GM21515 (cell line): ENCODE data around the gene BIRC6.
A peak's percentile ranks its signal among the peaks of the same experiment; 100 is the strongest.
"Not testable (repeated sequence)": the region's sequence is repeated elsewhere in the genome, so short reads cannot be mapped to it uniquely, and the experiment has no call there.

Experiments
- ATAC-seq: cut with Tn5 transposase; IDR thresholded peaks from one replicate; pipeline ENCODE4 v1.9.1; 2021; ENCODE audit not compliant: unreplicated experiment

Gene BIRC6

GRCh38 chr2:32498306-32498705 lies 141.5 kb downstream of the BIRC6 start:
- no peak for ATAC-seq

- no peak for ATAC-seq
Observed at GRCh38 chr2:32502941-32503340, 146.1 kb downstream of the BIRC6 start.

GRCh38 chr2:32504877-32505478 lies 148.2 kb downstream of the BIRC6 start:
- no peak for ATAC-seq

- no peak for ATAC-seq
Observed at GRCh38 chr2:32506446-32506845, 149.6 kb downstream of the BIRC6 start.

- no peak for ATAC-seq
Observed at GRCh38 chr2:32514946-32515345, 158.1 kb downstream of the BIRC6 start.

GRCh38 chr2:32516567-32516966 lies 159.7 kb downstream of the BIRC6 start:
- no peak for ATAC-seq

- no peak for ATAC-seq
Observed at GRCh38 chr2:32522770-32523169, 165.9 kb downstream of the BIRC6 start.

GRCh38 chr2:32523686-32524085 lies 166.9 kb downstream of the BIRC6 start:
- no peak for ATAC-seq

GRCh38 chr2:32532341-32532740 lies 175.5 kb downstream of the BIRC6 start:
- no peak for ATAC-seq

- ATAC-seq, result no peak
Observed at GRCh38 chr2:32532961-32533360, 176.1 kb downstream of the BIRC6 start.

GRCh38 chr2:32534831-32535230 lies 178.0 kb downstream of the BIRC6 start:
- ATAC-seq, result no peak

GRCh38 chr2:32538735-32539134 lies 181.9 kb downstream of the BIRC6 start:
- no peak for ATAC-seq

GRCh38 chr2:32552483-32552882 lies 195.7 kb downstream of the BIRC6 start:
- ATAC-seq, result not testable (repeated sequence)

GRCh38 chr2:32553829-32554432 lies 197.1 kb downstream of the BIRC6 start:
- ATAC-seq, result no peak

GRCh38 chr2:32558492-32558891 lies 201.7 kb downstream of the BIRC6 start:
- ATAC-seq, result no peak

GRCh38 chr2:32559136-32559535 lies 202.3 kb downstream of the BIRC6 start:
- ATAC-seq, result no peak

GRCh38 chr2:32562906-32563305 lies 206.1 kb downstream of the BIRC6 start:
- no peak for ATAC-seq

GRCh38 chr2:32564417-32565035 lies 207.7 kb downstream of the BIRC6 start:
- ATAC-seq, result no peak

GRCh38 chr2:32565902-32566301 lies 209.1 kb downstream of the BIRC6 start:
- no peak for ATAC-seq

GRCh38 chr2:32572030-32572429 lies 215.2 kb downstream of the BIRC6 start:
- ATAC-seq, result no peak

GRCh38 chr2:32572737-32573136 lies 215.9 kb downstream of the BIRC6 start:
- ATAC-seq, result no peak

GRCh38 chr2:32591669-32592463 lies 235.0 kb downstream of the BIRC6 start:
- ATAC-seq, result peak; percentile 60
